Measurements from ENCODE around the gene RAP1A. TPM values are rescaled to one million over a fixed set of nuclear protein-coding genes. Genes with fewer than 3 reads are reported as not detected.
"Not testable (repeated sequence)": the region's sequence is repeated elsewhere in the genome, so short reads cannot be mapped to it uniquely, and the experiment has no call there.

Gene RAP1A
- total RNA-seq, 2 experiments from 2014 or later: 150 to 154 TPM

GRCh38 chr1:111656086-111657017 lies 36.8 kb downstream of the RAP1A start:
- Mint-ChIP-seq H3K36me3 (peaks cover 12% of the 10 kb centered on the region), H3K27ac (no peak overlapping the region), H3K4me3 (no peak overlapping the region), H3K9me3 (no peaks in the 10 kb centered on the region), H3K4me1 (peaks cover 41% of the 10 kb centered on the region), H3K27me3 (no peaks in the 10 kb centered on the region)
- no peak for DNase-seq

DNA sequence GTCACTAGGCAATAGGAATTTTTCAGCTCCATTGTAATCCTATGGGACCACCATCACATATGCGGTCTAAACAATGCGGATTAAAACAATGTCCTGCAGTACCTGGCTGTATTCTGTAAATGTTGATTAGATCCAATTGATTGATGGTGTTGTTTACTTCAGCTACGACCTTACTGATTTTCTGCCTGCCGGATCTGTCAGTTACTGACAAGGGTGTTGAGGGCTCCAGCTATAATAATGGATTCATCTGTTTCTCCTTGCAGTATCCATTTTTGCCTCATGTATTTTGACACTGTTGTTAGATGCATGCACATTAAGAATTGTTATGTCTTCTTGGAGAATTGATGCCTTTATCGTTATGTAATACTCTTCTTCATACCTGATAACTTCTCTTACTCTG lies 39.0 kb downstream of the RAP1A start:
- H3K4me1 Mint-ChIP-seq: peaks cover 47% of the 10 kb centered on the region
- peaks cover 13% of the 10 kb centered on the region for H3K36me3 Mint-ChIP-seq
- no peaks in the 10 kb centered on the region for H3K9me3 Mint-ChIP-seq
- peak overlapping the region; percentile 27 for H3K27ac Mint-ChIP-seq
- no peak for DNase-seq
- H3K4me3 Mint-ChIP-seq: no peak overlapping the region
- no peaks in the 10 kb centered on the region for H3K27me3 Mint-ChIP-seq

GRCh38 chr1:111660204-111661150 lies 40.9 kb downstream of the RAP1A start:
- Mint-ChIP-seq H3K9me3 (no peaks in the 10 kb centered on the region), H3K4me1 (peaks cover 51% of the 10 kb centered on the region), H3K27me3 (no peaks in the 10 kb centered on the region), H3K27ac (no peak overlapping the region), H3K4me3 (no peak overlapping the region), H3K36me3 (peaks cover 23% of the 10 kb centered on the region)
- DNase-seq: no peak

- H3K36me3 Mint-ChIP-seq: peaks cover 38% of the 10 kb centered on the region
- no peaks in the 10 kb centered on the region for H3K9me3 Mint-ChIP-seq
These were observed 45.1 kb downstream of the RAP1A start for GRCh38 chr1:111664652-111665051.

DNA sequence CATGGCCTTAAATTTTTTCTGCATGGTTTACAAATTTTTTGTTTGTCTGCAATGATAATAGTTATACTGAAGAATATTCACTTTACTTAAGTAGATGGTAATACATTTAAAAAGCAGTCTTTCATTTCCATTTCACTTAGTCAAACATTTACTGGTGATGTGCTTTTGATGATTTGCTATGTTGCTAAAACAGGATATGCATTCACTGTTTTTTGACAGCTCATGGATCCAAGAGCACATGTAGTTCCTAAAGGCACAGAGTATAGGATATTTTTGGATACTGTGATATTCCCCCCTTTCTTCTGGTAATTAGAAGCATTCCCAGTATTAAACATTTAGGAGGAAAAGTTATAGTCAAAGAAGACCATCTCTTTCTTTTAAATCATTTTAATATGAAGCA lies 45.9 kb downstream of the RAP1A start:
- H3K27ac Mint-ChIP-seq: no peak overlapping the region
- H3K4me3 Mint-ChIP-seq: no peak overlapping the region
- H3K36me3 Mint-ChIP-seq: peaks cover 38% of the 10 kb centered on the region
- H3K9me3 Mint-ChIP-seq: no peaks in the 10 kb centered on the region
- DNase-seq: no peak
- peaks cover 58% of the 10 kb centered on the region for H3K4me1 Mint-ChIP-seq
- H3K27me3 Mint-ChIP-seq: no peaks in the 10 kb centered on the region

More at GRCh38 chr1:111664652-111665051, 45.1 kb downstream of the RAP1A start:
- H3K27me3 Mint-ChIP-seq: no peaks in the 10 kb centered on the region
- no peak for DNase-seq
- H3K4me1 Mint-ChIP-seq: peaks cover 50% of the 10 kb centered on the region
- H3K4me3 Mint-ChIP-seq: no peak overlapping the region
- peak overlapping the region; percentile 60 for H3K27ac Mint-ChIP-seq

GRCh38 chr1:111666828-111667227 lies 47.2 kb downstream of the RAP1A start:
- DNase-seq: no peak
- Mint-ChIP-seq H3K4me1 (peaks cover 66% of the 10 kb centered on the region), H3K27me3 (no peaks in the 10 kb centered on the region), H3K27ac (no peak overlapping the region), H3K9me3 (no peaks in the 10 kb centered on the region), H3K4me3 (no peak overlapping the region), H3K36me3 (peaks cover 38% of the 10 kb centered on the region)

DNA sequence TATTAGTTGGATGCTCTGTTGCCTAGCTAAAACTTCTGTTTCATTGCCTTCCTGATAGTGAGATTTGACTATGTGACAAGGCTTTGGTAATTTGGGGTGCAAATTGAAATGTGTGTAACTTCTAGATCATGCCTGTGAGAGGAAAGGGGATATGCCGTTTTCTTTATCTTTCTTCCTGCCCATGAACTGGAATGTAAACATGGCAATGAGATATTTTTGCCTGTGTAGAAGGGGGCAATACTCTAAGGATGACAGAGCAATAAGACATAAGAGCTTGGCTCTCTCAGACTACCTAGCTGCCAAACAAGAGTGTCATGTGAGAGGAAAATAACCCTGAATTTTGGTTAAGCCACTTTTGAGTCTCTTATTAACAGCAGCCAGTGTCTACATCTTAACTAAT lies 49.7 kb downstream of the RAP1A start:
- peaks cover 40% of the 10 kb centered on the region for H3K36me3 Mint-ChIP-seq
- H3K27me3 Mint-ChIP-seq: no peaks in the 10 kb centered on the region
- peaks cover under 1% of the 10 kb centered on the region for H3K9me3 Mint-ChIP-seq
- peaks cover 61% of the 10 kb centered on the region for H3K4me1 Mint-ChIP-seq
- no peak overlapping the region for H3K4me3 Mint-ChIP-seq
- no peak for DNase-seq
- peak overlapping the region; percentile 39 for H3K27ac Mint-ChIP-seq

- Mint-ChIP-seq H3K27ac (no peak overlapping the region), H3K4me1 (peaks cover 47% of the 10 kb centered on the region), H3K36me3 (peaks cover 51% of the 10 kb centered on the region), H3K27me3 (no peaks in the 10 kb centered on the region), H3K9me3 (peaks cover 11% of the 10 kb centered on the region), H3K4me3 (no peak overlapping the region)
- DNase-seq: no peak
These were observed 52.3 kb downstream of the RAP1A start for GRCh38 chr1:111671852-111672251.

- DNase-seq: no peak
- H3K4me1 Mint-ChIP-seq: peaks cover 45% of the 10 kb centered on the region
- H3K9me3 Mint-ChIP-seq: peaks cover 15% of the 10 kb centered on the region
- no peak overlapping the region for H3K4me3 Mint-ChIP-seq
- no peak overlapping the region for H3K27ac Mint-ChIP-seq
- H3K36me3 Mint-ChIP-seq: peaks cover 54% of the 10 kb centered on the region
- no peaks in the 10 kb centered on the region for H3K27me3 Mint-ChIP-seq
These were observed 52.7 kb downstream of the RAP1A start for GRCh38 chr1:111672331-111672730.

DNA sequence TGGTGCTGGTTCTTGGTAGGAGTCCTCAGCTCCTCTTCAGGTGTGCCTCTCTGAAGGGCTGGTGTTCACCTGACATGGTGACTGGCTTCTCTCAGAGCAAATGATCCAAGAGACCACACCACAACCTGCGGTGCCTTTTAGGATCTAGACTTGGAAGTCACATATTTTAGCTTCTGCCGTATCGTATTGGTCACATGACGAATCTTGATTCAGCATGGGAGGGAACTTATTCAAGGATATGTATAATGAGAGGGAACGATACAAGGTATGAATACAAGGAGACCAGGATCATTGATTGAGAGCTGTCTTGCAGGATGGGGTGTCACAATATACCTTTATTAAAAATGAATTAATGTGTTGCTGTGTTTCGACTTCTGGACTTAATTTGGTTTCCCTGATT lies 58.0 kb downstream of the RAP1A start:
- H3K27ac Mint-ChIP-seq: no peak overlapping the region
- H3K4me3 Mint-ChIP-seq: no peak overlapping the region
- peaks cover 87% of the 10 kb centered on the region for H3K36me3 Mint-ChIP-seq
- no peaks in the 10 kb centered on the region for H3K27me3 Mint-ChIP-seq
- no peak for DNase-seq
- peaks cover 14% of the 10 kb centered on the region for H3K4me1 Mint-ChIP-seq
- H3K9me3 Mint-ChIP-seq: peaks cover 39% of the 10 kb centered on the region

DNA sequence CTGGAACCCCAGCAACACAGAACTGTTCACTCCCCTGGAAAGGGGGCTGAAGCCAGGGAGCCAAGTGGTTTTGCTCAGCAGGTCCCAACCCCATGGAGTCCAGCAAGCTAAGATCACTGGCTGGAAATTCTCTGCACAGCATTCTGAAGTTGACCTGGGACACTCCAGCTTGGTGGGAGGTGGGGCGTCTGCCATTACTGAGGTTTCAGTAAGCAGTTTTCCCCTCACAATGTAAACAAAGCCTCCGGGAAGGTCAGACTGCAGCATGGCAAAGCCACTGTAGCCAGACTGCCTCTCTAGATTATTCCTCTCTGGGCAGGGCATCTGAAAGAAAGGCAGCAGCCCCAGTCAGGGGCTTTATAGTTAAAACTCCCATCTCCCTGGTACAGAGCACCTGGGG lies 60.0 kb downstream of the RAP1A start:
- Mint-ChIP-seq H3K9me3 (peaks cover 53% of the 10 kb centered on the region), H3K27ac (no peak overlapping the region), H3K4me3 (no peak overlapping the region), H3K27me3 (no peaks in the 10 kb centered on the region), H3K36me3 (peaks cover 91% of the 10 kb centered on the region), H3K4me1 (peaks cover 5% of the 10 kb centered on the region)
- DNase-seq: no peak

- Mint-ChIP-seq H3K4me3 (peak overlapping the region; percentile 40), H3K36me3 (peaks cover 94% of the 10 kb centered on the region), H3K9me3 (peaks cover 55% of the 10 kb centered on the region)
- not testable (repeated sequence) for H3K27ac Mint-ChIP-seq, H3K4me1 Mint-ChIP-seq, H3K27me3 Mint-ChIP-seq, DNase-seq
These were observed 60.7 kb downstream of the RAP1A start for GRCh38 chr1:111680212-111680800.

GRCh38 chr1:111685293-111686153 lies 65.9 kb downstream of the RAP1A start:
- H3K27me3 Mint-ChIP-seq, H3K27ac Mint-ChIP-seq, H3K4me3 Mint-ChIP-seq, DNase-seq: not testable (repeated sequence)
- Mint-ChIP-seq H3K4me1 (peaks cover 17% of the 10 kb centered on the region), H3K36me3 (peaks cover 75% of the 10 kb centered on the region), H3K9me3 (peaks cover 47% of the 10 kb centered on the region)

- Mint-ChIP-seq H3K4me3 (no peak overlapping the region), H3K27me3 (no peaks in the 10 kb centered on the region), H3K9me3 (peaks cover 6% of the 10 kb centered on the region), H3K36me3 (peaks cover 53% of the 10 kb centered on the region), H3K4me1 (peaks cover 32% of the 10 kb centered on the region), H3K27ac (no peak overlapping the region)
- DNase-seq: no peak
These were observed 70.7 kb downstream of the RAP1A start for GRCh38 chr1:111690306-111690617.

Data from activated naive CD8-positive, alpha-beta T cell treated with anti-CD3 and anti-CD28 coated beads for 36 hours (primary cell).